NOMO-1 (cell line): ENCODE measurements around the gene SDK1.
"Not testable (repeated sequence)": the region's sequence is repeated elsewhere in the genome, so short reads cannot be mapped to it uniquely, and the experiment has no call there.

Experiments
- DNase-seq, 2 experiments: peaks; one replicate each; lab custom pipeline; 2025; ENCODE audit not compliant: unreplicated experiment in 2 of 2; lab: John Stamatoyannopoulos, UW

Gene SDK1

GRCh38 chr7:3928727-3929515 lies 627.9 kb downstream of the SDK1 start:
- no peak for DNase-seq

- DNase-seq: no peak
These were observed 630.8 kb downstream of the SDK1 start for GRCh38 chr7:3931843-3932242.

- DNase-seq: no peak
These were observed 636.1 kb downstream of the SDK1 start for GRCh38 chr7:3937146-3937545.

- DNase-seq: no peak
These were observed 636.6 kb downstream of the SDK1 start for GRCh38 chr7:3937605-3938004.

- DNase-seq: not testable (repeated sequence)
These were observed 640.7 kb downstream of the SDK1 start for GRCh38 chr7:3941706-3942105.

- DNase-seq: no peak
These were observed 641.2 kb downstream of the SDK1 start for GRCh38 chr7:3942276-3942675.

GRCh38 chr7:3942816-3943745 lies 642.0 kb downstream of the SDK1 start:
- DNase-seq: no peak

- DNase-seq: no peak
These were observed 642.9 kb downstream of the SDK1 start for GRCh38 chr7:3943779-3944520.

- DNase-seq: no peak
These were observed 648.2 kb downstream of the SDK1 start for GRCh38 chr7:3949242-3949640.

GRCh38 chr7:3950249-3950648 lies 649.2 kb downstream of the SDK1 start:
- no peak for DNase-seq

- no peak for DNase-seq
These were observed 650.4 kb downstream of the SDK1 start for GRCh38 chr7:3951316-3952055.

GRCh38 chr7:3953133-3953532 lies 652.1 kb downstream of the SDK1 start:
- no peak for DNase-seq

- no peak for DNase-seq
These were observed 652.9 kb downstream of the SDK1 start for GRCh38 chr7:3953946-3954345.

GRCh38 chr7:3955026-3955425 lies 654.0 kb downstream of the SDK1 start:
- no peak for DNase-seq

GRCh38 chr7:3955751-3956696 lies 655.0 kb downstream of the SDK1 start:
- no peak for DNase-seq

GRCh38 chr7:3956949-3957348 lies 655.9 kb downstream of the SDK1 start:
- no peak for DNase-seq

- no peak for DNase-seq
These were observed 656.5 kb downstream of the SDK1 start for GRCh38 chr7:3957472-3958108.

- DNase-seq: no peak
These were observed 657.0 kb downstream of the SDK1 start for GRCh38 chr7:3958109-3958483.

GRCh38 chr7:3959364-3959763 lies 658.3 kb downstream of the SDK1 start:
- DNase-seq: no peak
